ENCODE measurements around the gene KCND2. TPM values are rescaled to one million over a fixed set of nuclear protein-coding genes. Genes with fewer than 3 reads are reported as not detected.

The KCND2 gene
- total RNA-seq, 1 experiment from 2014 or later: not detected

DNA sequence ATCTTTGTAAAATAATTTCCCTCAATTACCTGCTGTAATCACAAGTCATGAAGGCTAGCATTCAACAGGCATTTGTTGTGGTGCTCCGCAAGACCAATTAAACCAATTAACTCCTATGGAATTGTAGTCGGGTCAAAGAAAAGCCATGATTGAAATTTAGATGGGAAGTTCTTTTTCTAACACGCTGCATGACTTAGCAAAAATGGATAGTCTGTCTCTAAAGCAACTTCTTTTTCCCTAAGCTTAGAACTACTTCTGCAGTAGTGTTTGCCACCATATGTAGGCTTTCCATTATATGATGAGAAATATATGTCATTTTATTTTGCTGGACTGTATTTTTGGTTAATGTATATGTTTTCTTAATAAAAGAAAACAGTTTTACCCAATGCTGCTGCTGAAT, 465.8 kb downstream of the KCND2 start:
- TF ChIP-seq TCF7L2 (IDR thresholded peaks at IDR 0.05; ENCODE audit: low read depth, low read length) (no peak), POLR2AphosphoS5 (IDR thresholded peaks at IDR 0.05; ENCODE audit: low read depth, low read length) (no peak), SIN3A (IDR thresholded peaks at IDR 0.05; ENCODE audit: borderline replicate concordance, insufficient read depth, low read depth, low read length) (no peak)
- TF ChIP-seq, protein P1, sequence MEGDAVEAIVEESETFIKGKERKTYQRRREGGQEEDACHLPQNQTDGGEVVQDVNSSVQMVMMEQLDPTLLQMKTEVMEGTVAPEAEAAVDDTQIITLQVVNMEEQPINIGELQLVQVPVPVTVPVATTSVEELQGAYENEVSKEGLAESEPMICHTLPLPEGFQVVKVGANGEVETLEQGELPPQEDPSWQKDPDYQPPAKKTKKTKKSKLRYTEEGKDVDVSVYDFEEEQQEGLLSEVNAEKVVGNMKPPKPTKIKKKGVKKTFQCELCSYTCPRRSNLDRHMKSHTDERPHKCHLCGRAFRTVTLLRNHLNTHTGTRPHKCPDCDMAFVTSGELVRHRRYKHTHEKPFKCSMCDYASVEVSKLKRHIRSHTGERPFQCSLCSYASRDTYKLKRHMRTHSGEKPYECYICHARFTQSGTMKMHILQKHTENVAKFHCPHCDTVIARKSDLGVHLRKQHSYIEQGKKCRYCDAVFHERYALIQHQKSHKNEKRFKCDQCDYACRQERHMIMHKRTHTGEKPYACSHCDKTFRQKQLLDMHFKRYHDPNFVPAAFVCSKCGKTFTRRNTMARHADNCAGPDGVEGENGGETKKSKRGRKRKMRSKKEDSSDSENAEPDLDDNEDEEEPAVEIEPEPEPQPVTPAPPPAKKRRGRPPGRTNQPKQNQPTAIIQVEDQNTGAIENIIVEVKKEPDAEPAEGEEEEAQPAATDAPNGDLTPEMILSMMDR (IDR thresholded peaks at IDR 0.05): no peak
- TF ChIP-seq, protein P2, sequence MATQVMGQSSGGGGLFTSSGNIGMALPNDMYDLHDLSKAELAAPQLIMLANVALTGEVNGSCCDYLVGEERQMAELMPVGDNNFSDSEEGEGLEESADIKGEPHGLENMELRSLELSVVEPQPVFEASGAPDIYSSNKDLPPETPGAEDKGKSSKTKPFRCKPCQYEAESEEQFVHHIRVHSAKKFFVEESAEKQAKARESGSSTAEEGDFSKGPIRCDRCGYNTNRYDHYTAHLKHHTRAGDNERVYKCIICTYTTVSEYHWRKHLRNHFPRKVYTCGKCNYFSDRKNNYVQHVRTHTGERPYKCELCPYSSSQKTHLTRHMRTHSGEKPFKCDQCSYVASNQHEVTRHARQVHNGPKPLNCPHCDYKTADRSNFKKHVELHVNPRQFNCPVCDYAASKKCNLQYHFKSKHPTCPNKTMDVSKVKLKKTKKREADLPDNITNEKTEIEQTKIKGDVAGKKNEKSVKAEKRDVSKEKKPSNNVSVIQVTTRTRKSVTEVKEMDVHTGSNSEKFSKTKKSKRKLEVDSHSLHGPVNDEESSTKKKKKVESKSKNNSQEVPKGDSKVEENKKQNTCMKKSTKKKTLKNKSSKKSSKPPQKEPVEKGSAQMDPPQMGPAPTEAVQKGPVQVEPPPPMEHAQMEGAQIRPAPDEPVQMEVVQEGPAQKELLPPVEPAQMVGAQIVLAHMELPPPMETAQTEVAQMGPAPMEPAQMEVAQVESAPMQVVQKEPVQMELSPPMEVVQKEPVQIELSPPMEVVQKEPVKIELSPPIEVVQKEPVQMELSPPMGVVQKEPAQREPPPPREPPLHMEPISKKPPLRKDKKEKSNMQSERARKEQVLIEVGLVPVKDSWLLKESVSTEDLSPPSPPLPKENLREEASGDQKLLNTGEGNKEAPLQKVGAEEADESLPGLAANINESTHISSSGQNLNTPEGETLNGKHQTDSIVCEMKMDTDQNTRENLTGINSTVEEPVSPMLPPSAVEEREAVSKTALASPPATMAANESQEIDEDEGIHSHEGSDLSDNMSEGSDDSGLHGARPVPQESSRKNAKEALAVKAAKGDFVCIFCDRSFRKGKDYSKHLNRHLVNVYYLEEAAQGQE (IDR thresholded peaks at IDR 0.05; ENCODE audit: insufficient read depth in 1 of 2, low read depth in 2 of 2, low read length in 1 of 2): no peak
- intact Hi-C loops (cut with micrococcal nuclease; ENCODE audit: unreplicated experiment) (no loop called here), in situ Hi-C loops (cut with HindIII; ENCODE audit: low pct_unique_long_range_greater_than_20kb, low sequenced_read_pairs) (no loop called here)
- DNase-seq (ENCODE audit: low read depth, low spot score) (no peak), ATAC-seq (no peak)
- BruUV-seq (replicated peaks): no TSS peak
- CTCF ChIA-PET: no interaction called here
- Histone ChIP-seq H3K36me3 (ENCODE audit: control insufficient read depth, insufficient read depth, low read length) (no peaks in the 10 kb centered on the region), H3K27me3 (ENCODE audit: control insufficient read depth, insufficient read depth, low read length) (no peaks in the 10 kb centered on the region), H3K27ac (ENCODE audit: low read length) (no peak overlapping the region), H3K9me3 (ENCODE audit: control insufficient read depth, insufficient read depth, low read depth, low read length) (no peaks in the 10 kb centered on the region), H3K4me3 (ENCODE audit: low read depth in 2 of 2, low read length in 2 of 2) (no peak overlapping the region), H3K4me1 (ENCODE audit: control insufficient read depth, insufficient read depth, low read length) (no peaks in the 10 kb centered on the region)
- POLR2A ChIA-PET: no interaction called here

DNA sequence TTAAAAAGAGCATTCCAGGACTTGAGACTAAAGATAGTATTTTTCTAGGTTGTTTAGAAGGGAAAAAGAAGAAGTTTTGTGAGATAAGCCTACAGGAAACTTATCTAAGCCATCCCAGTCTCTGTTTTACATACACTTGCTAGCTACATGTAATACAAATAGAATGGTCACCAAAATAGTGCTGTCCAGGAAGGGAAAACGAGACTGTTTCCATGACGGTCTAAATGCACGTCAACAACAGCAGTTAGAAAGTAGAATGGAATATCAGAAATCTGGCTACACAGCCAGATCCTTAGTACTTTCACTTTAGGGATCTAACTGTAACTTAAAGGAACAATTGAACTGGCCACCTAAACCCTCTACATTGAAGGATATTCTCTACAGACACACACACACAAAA, 467.4 kb downstream of the KCND2 start:
- ChIA-PET POLR2A (no interaction called here), CTCF (interaction anchor here (0.7 kb wide), 1 partner anchor 1966 kb away, joined by 5 read pairs; no protein-coding TSS in a partner anchor)
- Histone ChIP-seq H3K36me3 (ENCODE audit: control insufficient read depth, insufficient read depth, low read length) (no peaks in the 10 kb centered on the region), H3K9me3 (ENCODE audit: control insufficient read depth, insufficient read depth, low read depth, low read length) (no peaks in the 10 kb centered on the region), H3K4me3 (ENCODE audit: low read depth in 2 of 2, low read length in 2 of 2) (peak overlapping the region in 1 of 2 experiments; percentile 34; a peak in 2 of 4 replicates), H3K27me3 (ENCODE audit: control insufficient read depth, insufficient read depth, low read length) (no peaks in the 10 kb centered on the region), H3K27ac (ENCODE audit: low read length) (no peak overlapping the region), H3K4me1 (ENCODE audit: control insufficient read depth, insufficient read depth, low read length) (no peaks in the 10 kb centered on the region)
- ATAC-seq (no peak), DNase-seq (ENCODE audit: low read depth, low spot score) (no peak)
- TF ChIP-seq, protein P1 (IDR thresholded peaks at IDR 0.05): no peak
- BruUV-seq (replicated peaks): no TSS peak
- intact Hi-C loops (cut with micrococcal nuclease; ENCODE audit: unreplicated experiment) (no loop called here), in situ Hi-C loops (cut with HindIII; ENCODE audit: low pct_unique_long_range_greater_than_20kb, low sequenced_read_pairs) (no loop called here)

Data from Panc1 (cell line).